Stimulated activated CD4-positive, alpha-beta T cell treated with anti-CD3 and anti-CD28 coated beads, Interleukin-4, amount 100 ng/mL, for 1 hour (primary cell): ENCODE results near the gene PDGFRB.

ENCODE experiments used
- DNase-seq: peaks from one replicate; pipeline ENCODE4 v3.0.0-alpha.2; 2020

The PDGFRB gene

GRCh38 chr5:150126921-150127265, 28.8 kb downstream of the PDGFRB start:
- no peak for DNase-seq

- no peak for DNase-seq
These were observed 29.3 kb downstream of the PDGFRB start for GRCh38 chr5:150126199-150126920.

DNA sequence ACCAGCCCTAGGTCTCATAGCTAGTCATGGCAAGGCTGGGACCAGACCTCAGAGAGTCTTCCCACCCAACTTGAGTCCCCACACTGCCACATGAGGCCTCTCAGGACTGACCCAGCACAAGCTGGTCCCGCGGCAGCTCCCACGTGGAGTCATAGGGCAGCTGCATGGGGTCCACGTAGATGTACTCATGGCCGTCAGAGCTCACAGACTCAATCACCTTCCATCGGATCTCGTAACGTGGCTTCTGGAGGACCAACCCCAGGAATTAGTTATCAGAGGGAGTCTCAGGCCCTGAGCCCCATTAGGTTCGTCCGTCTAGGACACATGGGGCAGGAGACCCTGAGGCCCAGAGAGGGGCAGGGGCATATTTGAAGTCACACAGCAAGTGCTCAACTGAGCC, 30.3 kb downstream of the PDGFRB start:
- DNase-seq = no peak

DNA sequence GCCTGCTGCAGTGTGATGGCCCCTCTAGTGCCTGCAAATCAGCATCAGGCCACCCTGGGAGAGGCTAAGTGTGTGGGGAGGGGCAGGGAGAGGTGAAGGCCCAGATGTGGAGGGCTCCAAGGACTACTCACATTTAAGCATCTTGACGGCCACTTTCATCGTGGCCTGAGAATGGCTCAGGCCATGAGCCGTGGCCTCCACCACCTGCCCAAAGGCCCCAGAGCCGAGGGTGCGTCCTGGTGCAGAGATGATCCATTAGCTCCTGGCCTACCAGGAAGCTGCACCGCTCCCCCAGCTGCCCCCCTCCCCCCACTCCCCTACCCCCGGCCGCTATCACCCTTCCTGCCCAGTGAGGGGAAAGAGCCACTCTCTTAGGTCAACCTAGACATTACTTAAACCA, 31.0 kb downstream of the PDGFRB start:
- DNase-seq = no peak

DNA sequence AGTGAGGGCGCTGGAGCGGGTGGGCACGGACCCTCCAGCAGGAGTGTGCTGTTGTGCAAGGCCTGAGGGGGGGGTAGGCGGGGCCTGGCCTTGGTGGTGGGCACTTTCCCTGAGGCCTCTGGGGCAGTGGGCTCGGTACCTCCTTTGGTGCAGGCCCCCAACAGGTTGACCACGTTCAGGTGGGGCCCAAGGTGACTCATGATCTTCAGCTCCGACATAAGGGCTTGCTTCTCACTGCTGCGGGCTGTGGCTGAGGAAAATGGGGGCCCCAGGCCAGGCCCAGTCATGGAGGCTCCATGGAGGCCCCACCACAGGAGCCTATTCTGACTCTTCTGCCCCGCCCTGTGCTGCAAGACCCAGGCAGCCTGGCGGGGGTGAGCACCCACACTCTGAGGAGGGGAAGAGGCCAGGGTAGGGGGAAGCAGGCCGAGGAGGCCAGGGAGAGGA, 31.5 kb downstream of the PDGFRB start:
- no peak for DNase-seq

- DNase-seq = no peak
These were observed 32.1 kb downstream of the PDGFRB start for GRCh38 chr5:150123542-150123941.

DNA sequence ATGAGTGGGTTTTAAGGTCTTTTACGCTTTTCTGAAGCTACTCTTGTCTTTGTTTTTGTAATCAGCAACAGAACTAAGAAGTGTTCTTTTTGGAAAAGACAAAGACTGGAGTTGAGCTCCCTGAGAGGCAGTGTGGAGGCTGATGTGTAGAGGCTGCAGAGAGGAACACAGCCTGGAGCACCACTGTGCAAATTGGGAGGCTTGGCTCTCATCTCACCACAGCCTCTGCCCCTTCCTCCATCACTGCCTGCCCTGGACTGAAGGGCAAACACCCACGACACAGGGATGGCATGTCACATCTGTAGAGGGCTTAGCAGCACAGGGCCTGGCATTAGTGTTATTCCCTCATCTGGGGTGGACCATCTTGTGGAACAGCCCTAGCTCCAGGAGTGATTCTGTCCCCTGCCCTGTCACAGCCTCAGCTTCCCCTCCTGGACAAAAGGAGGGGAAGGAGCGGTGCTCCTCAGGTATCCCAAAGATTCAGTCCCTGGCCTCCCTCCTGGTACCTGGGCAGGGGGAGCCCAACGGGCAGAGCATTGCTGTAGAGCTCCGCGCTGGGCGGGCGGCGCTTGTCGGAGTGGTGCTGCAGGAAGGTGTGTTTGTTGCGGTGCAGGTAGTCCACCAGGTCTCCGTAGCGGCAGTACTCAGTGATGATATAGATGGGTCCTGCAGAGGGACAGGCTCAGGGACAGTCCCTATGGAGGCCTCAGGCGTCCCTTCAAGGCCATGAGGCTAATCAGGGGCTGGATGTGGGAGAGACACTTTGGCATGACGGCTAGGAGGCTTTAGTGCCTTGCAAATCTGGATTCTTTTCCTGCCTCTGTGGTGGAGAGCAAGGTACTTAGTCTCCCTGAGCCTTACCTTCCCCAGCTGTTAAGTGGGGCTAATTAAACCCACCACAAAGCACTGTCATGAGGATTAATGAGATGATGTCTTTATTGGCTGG, 32.8 kb downstream of the PDGFRB start:
- DNase-seq = no peak

GRCh38 chr5:150122158-150122510, 33.5 kb downstream of the PDGFRB start:
- DNase-seq = no peak

DNA sequence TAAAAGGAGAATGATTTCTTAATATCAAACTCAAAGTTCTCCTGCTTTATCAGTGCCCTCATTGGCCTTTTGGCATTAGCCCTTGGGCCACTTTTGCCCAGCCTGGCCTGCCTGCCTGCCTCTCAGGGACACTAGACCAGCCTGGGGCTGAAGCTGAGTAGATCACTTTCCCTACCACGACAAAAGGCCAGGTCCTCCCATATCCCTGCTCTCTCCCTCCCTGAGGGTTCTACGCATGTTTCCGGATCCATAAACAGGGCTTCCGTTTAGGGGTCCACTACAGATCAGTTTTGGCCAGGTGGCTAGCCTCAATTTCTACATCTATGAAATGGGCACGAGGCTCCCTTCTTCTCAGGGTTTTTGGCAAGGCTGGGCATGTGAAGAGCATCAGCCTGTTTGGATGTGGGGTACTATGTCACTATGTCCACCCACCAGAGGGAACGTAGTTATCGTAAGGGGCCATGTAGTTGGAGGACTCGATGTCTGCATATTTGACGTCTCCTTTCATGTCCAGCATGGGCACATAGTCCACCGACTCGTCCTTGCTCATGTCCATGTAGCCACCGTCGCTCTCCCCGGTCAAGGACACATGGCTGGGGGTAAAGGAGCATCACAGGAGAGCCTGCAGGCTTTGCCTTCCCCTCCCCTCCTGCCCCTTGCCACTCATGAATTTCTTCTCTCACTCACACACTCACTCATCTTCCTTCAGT, 34.0 kb downstream of the PDGFRB start:
- DNase-seq = no peak

- DNase-seq = no peak
These were observed 34.8 kb downstream of the PDGFRB start for GRCh38 chr5:150120617-150121447.

DNA sequence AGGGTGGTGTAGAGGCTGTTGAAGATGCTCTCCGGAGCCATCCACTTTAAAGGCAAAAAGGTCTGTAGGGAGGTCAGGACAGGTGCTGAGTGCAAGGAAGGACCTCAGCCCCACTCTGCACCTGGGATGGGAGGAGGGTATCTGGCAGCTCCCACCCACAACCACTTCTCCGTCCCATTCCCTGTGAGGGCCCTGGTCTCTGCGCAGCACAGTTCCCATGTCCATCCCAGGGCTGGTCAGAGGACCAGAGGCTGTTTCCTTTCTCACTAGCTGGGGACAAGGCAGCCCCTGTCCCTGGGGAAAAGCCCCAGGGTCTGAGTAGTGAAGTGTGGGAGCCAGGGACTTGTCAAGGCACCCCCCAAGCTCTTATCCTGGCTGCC, 35.6 kb downstream of the PDGFRB start:
- DNase-seq = no peak

- no peak for DNase-seq
These were observed 36.1 kb downstream of the PDGFRB start for GRCh38 chr5:150119421-150120061.

DNA sequence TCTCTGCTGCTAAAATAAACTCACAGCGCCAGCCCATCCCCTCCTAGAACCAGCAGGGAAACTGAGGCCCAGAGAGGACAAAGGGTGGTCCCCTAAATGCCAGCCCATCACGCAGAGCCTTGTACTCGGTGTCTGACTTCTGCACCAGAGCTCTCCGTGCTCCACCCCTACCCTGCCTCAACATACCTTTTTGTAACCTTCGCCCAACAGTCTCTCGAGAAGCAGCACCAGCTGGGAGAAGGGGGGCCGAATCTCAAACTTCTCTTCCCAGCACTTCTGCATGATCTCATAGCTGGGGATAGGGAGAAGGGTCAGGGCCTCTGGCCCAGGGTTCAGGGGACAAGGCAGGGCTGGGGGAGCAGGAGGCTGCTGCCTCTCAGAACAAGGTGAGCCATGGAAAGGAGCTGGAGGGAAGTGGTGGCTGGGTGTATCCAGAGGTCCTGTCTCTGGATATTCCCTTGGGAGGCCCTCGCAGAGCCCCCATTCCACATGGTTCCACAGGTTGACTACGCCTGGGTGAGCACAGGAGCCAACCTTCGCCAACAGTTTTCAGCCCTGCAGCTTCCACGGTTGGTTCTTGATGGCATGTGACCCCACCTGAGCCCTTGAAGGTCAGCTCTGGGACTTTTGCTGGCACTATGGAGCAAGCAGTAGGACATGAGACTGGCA, 37.0 kb downstream of the PDGFRB start:
- DNase-seq = no peak

DNA sequence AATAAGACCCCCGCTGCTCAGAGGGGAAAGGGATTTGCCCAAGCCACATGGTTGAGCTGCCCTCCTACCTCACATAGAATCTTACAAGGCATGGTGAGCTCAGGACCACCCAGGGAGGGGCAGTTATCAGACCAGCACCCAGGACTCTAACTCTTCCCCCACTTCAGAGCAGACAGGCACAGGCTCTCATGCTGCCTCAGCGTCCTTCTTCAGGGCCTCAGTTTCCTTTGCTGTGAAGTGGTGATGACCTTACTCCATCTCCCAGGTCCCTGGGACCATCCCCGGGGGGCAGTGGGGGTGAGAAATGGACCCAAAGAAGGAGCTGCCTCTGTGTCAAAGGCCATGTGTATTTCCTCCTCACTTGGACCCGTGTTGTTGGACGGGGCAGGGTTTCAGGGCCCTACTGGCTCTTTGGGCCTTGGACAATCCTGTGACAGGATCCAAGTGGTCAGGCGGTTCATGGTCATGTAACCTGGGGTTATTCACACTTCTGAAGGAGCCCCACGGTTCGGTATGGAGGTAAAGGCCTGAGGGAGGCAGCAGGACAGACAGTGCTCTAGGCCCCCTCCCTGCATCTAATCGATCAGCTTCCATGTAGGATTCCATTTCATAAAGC, 37.6 kb downstream of the PDGFRB start:
- no peak for DNase-seq

GRCh38 chr5:150116667-150117400, 38.8 kb downstream of the PDGFRB start:
- no peak for DNase-seq

DNA sequence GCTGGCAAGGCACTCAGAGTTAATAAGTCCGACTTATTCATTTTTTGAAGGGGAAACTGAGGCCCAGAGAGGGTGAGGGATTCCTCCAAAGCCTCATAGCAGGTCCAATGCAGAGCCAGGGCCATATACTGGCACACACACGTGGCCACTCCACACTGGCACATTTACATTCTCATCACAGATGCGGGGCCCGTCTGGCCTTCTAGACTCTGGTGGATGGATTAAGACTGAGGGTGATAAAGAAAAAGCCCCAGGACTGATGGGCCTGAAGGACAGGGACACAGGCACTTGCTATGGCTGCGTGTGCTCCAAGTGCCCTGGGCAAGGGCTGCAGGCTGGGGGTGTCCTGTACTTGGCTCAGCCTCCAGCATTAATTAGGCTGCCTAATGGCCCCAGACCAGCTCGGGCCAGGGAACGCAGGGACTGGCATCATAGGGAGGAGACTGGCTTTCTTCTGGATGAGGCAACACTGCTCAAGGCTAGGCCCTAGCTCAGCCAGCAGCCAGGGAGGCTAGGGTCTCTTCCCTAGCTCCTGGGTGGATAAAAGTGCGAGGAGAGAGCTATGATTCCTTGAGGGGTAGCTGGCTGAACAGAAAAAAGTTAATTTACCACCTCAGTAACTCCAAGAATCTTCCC, 40.8 kb downstream of the PDGFRB start:
- DNase-seq = no peak

GRCh38 chr5:150114102-150114641, 41.5 kb downstream of the PDGFRB start:
- no peak for DNase-seq

- DNase-seq = no peak
These were observed 42.4 kb downstream of the PDGFRB start for GRCh38 chr5:150113047-150113744.
